Trophoblast cell (in vitro differentiated cells and primary cell): ENCODE data around the gene APOC4.

Experiments used
- DNase-seq, 2 donors: peaks; one replicate each; pipeline ENCODE4 v3.0.0-alpha.2; 2016
- H2AFZ ChIP-seq: 2 replicates; pipeline ENCODE4 v1.6.1; 2013; ENCODE audit warnings: low read length, moderate library complexity, mild to moderate bottlenecking; ENCODE audit not compliant: insufficient read depth, poor library complexity
- H2AK5ac ChIP-seq: 2 replicates; pipeline ENCODE4 v1.6.1; 2013; ENCODE audit warnings: mild to moderate bottlenecking, low read length
- H2BK120ac ChIP-seq: 2 replicates; pipeline ENCODE4 v1.6.1; 2013; ENCODE audit warnings: low read length, mild to moderate bottlenecking, moderate library complexity; ENCODE audit not compliant: insufficient read depth, poor library complexity
- H2BK12ac ChIP-seq: 2 replicates; pipeline ENCODE4 v1.6.1; 2013; ENCODE audit warnings: mild to moderate bottlenecking, low read length, moderate library complexity
- H2BK5ac ChIP-seq: 2 replicates; pipeline ENCODE4 v1.6.1; 2013; ENCODE audit warnings: low read length, low read depth, moderate library complexity, mild to moderate bottlenecking; ENCODE audit not compliant: poor library complexity
- H3K14ac ChIP-seq: 2 replicates; pipeline ENCODE4 v1.6.1; 2013; ENCODE audit warnings: mild to moderate bottlenecking, low read length
- H3K18ac ChIP-seq: 2 replicates; pipeline ENCODE4 v1.6.1; 2013; ENCODE audit warnings: mild to moderate bottlenecking, low read length
- H3K23ac ChIP-seq: 2 replicates; pipeline ENCODE4 v1.6.1; 2013; ENCODE audit warnings: low read length
- H3K27ac ChIP-seq: 2 replicates; pipeline ENCODE4 v1.5.1; 2013; ENCODE audit warnings: low read depth, mild to moderate bottlenecking, inconsistent platforms, low read length, moderate library complexity
- H3K27me3 ChIP-seq: 2 replicates; pipeline ENCODE4 v1.6.1; 2013; ENCODE audit warnings: inconsistent platforms, mild to moderate bottlenecking, low read length, moderate library complexity; ENCODE audit not compliant: insufficient read depth
- H3K36me3 ChIP-seq, 2 experiments: 1 replicate in 1 of 2; 2 replicates in 1 of 2; pipeline ENCODE4 v1.6.1; 2013; ENCODE audit warnings: low read length in 2 of 2, mild to moderate bottlenecking in 2 of 2, moderate library complexity in 1 of 2; ENCODE audit not compliant: insufficient read depth in 2 of 2, control insufficient read depth in 1 of 2
- H3K4ac ChIP-seq: 2 replicates; pipeline ENCODE4 v1.6.1; 2013; ENCODE audit warnings: low read depth, mild to moderate bottlenecking, low read length, moderate library complexity
- H3K4me1 ChIP-seq, 2 experiments: 1 replicate in 1 of 2; 2 replicates in 1 of 2; pipeline ENCODE4 v1.6.1; 2013; ENCODE audit warnings: low read length in 2 of 2, mild to moderate bottlenecking in 2 of 2, moderate library complexity in 1 of 2; ENCODE audit not compliant: insufficient read depth in 2 of 2, control insufficient read depth in 1 of 2
- H3K4me2 ChIP-seq: 2 replicates; pipeline ENCODE4 v1.6.1; 2013; ENCODE audit warnings: inconsistent platforms, mild to moderate bottlenecking, low read length, moderate library complexity
- H3K4me3 ChIP-seq: 2 replicates; pipeline ENCODE4 v1.5.1; 2013; ENCODE audit warnings: mild to moderate bottlenecking, low read depth, low read length, inconsistent platforms
- H3K79me1 ChIP-seq: one replicate; pipeline ENCODE4 v1.6.1; 2013; ENCODE audit warnings: low read length
- H3K79me2 ChIP-seq: 2 replicates; pipeline ENCODE4 v1.6.1; 2013; ENCODE audit warnings: low read length, mild to moderate bottlenecking; ENCODE audit not compliant: control insufficient read depth, insufficient read depth, poor library complexity
- H3K9ac ChIP-seq: 2 replicates; pipeline ENCODE4 v1.6.1; 2013; ENCODE audit warnings: mild to moderate bottlenecking, low read length
- H3K9me3 ChIP-seq: 2 replicates; pipeline ENCODE4 v1.6.1; 2013; ENCODE audit warnings: low read depth, mild to moderate bottlenecking, control low read depth, inconsistent platforms, low read length; ENCODE audit not compliant: insufficient read depth
- H4K12ac ChIP-seq: 2 replicates; pipeline ENCODE4 v1.6.1; 2013; ENCODE audit warnings: low read depth, mild to moderate bottlenecking, low read length, moderate library complexity
- H4K8ac ChIP-seq: 2 replicates; pipeline ENCODE4 v1.6.1; 2013; ENCODE audit warnings: low read depth, mild to moderate bottlenecking, low read length, moderate library complexity
- H4K91ac ChIP-seq: one replicate; pipeline ENCODE4 v1.6.1; 2013; ENCODE audit warnings: low read depth, mild to moderate bottlenecking, low read length, moderate library complexity
- WGBS: extraction: QIAGEN DNeasy Blood & Tissue Kit; methylation state at CpG from one replicate; pipeline ENCODE4 v1.1.7; 2013; ENCODE audit warnings: missing lambda C conversion rate; ENCODE audit not compliant: insufficient read length, insufficient coverage; ENCODE audit errors: extremely low coverage; 5-methylcytosine and 5-hydroxymethylcytosine counted together

The APOC4 gene

DNA sequence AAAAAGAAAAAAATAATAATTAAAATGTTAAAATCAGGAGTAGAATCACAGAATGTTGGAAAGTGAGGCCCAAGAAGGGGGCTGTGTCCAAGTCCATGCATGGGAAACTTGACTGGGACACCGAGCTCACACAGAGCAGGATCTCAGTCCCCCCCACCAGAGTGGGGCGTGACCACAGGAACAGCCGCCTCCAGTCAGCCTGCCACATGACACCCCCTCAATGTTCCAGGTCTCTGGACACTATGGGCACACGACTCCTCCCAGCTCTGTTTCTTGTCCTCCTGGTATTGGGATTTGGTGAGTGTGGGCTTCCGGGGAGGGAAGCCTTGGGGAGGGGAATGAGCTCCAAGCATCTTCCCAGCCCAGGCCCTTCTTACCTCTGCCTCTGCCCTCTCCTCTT lies 6.2 kb downstream of the APOC4 start:
- Histone ChIP-seq H3K36me3 (peaks cover 0 to 2% of the 10 kb centered on the region in 2 experiments), H3K18ac (no peak overlapping the region), H3K9me3 (no peaks in the 10 kb centered on the region), H4K12ac (no peak overlapping the region), H4K91ac (no peak overlapping the region), H2AFZ (no peak overlapping the region), H2AK5ac (no peak overlapping the region), H3K9ac (no peak overlapping the region), H2BK5ac (no peak overlapping the region), H3K4ac (no peak overlapping the region), H2BK120ac (no peak overlapping the region), H3K23ac (no peak overlapping the region), H3K4me3 (no peak overlapping the region), H3K27me3 (no peaks in the 10 kb centered on the region), H3K4me1 (peaks cover 2 to 3% of the 10 kb centered on the region in 2 experiments), H4K8ac (no peak overlapping the region), H3K4me2 (no peak overlapping the region), H3K79me1 (no peaks in the 10 kb centered on the region), H2BK12ac (no peak overlapping the region), H3K27ac (no peak overlapping the region), H3K79me2 (no peaks in the 10 kb centered on the region), H3K14ac (no peak overlapping the region)
- DNase-seq: no peak
- no CpG with 5 or more reads among the region's 5 CpGs for WGBS

DNA sequence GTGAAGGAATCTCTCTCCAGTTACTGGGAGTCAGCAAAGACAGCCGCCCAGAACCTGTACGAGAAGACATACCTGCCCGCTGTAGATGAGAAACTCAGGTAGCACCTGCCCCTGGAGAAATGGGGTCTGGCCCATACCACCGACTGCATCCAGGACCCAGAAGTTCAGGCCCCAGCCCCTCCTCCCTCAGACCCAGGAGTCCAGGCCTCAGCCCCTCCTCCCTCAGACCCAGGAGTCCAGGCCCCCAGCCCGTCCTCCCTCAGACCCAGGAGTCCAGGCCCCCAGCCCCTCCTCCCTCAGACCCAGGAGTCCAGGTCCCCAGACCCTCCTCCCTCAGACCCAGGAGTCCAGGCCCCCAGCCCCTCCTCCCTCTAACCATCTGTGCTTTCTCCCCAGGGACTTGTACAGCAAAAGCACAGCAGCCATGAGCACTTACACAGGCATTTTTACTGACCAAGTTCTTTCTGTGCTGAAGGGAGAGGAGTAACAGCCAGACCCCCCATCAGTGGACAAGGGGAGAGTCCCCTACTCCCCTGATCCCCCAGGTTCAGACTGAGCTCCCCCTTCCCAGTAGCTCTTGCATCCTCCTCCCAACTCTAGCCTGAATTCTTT lies 6.8 kb downstream of the APOC4 start:
- DNase-seq: no peak
- Histone ChIP-seq H2BK5ac (no peak overlapping the region), H4K12ac (no peak overlapping the region)

GRCh38 chr19:44949550-44949949 lies 7.5 kb downstream of the APOC4 start:
- no peak overlapping the region for H2BK5ac ChIP-seq
- H4K91ac ChIP-seq: no peak overlapping the region
- no peak overlapping the region for H3K27ac ChIP-seq
- no peak overlapping the region for H3K4me3 ChIP-seq
- H3K9ac ChIP-seq: no peak overlapping the region
- no peak overlapping the region for H4K8ac ChIP-seq
- no peaks in the 10 kb centered on the region for H3K27me3 ChIP-seq
- H2BK12ac ChIP-seq: no peak overlapping the region
- no peak overlapping the region for H3K18ac ChIP-seq
- H3K36me3 ChIP-seq: peaks cover 0 to 2% of the 10 kb centered on the region in 2 experiments
- H3K4me2 ChIP-seq: no peak overlapping the region
- no peaks in the 10 kb centered on the region for H3K9me3 ChIP-seq
- H3K14ac ChIP-seq: no peak overlapping the region
- H3K4me1 ChIP-seq: peaks cover 2 to 6% of the 10 kb centered on the region in 2 experiments
- no peak overlapping the region for H2AK5ac ChIP-seq
- peaks cover 1% of the 10 kb centered on the region for H3K79me1 ChIP-seq
- DNase-seq: no peak
- WGBS: no CpG with 5 or more reads among the region's 9 CpGs
- no peak overlapping the region for H3K23ac ChIP-seq
- H4K12ac ChIP-seq: no peak overlapping the region
- H3K4ac ChIP-seq: no peak overlapping the region
- peaks cover 2% of the 10 kb centered on the region for H3K79me2 ChIP-seq
- no peak overlapping the region for H2AFZ ChIP-seq
- H2BK120ac ChIP-seq: no peak overlapping the region

More for the DNA sequence above, 6.8 kb downstream of the APOC4 start:
- Histone ChIP-seq H3K4me2 (no peak overlapping the region), H3K27ac (no peak overlapping the region), H4K91ac (no peak overlapping the region), H3K27me3 (no peaks in the 10 kb centered on the region), H3K9ac (no peak overlapping the region), H3K23ac (no peak overlapping the region), H3K18ac (no peak overlapping the region), H3K4ac (no peak overlapping the region), H3K79me2 (no peaks in the 10 kb centered on the region), H2AK5ac (no peak overlapping the region), H2AFZ (no peak overlapping the region), H3K79me1 (no peaks in the 10 kb centered on the region), H4K8ac (no peak overlapping the region), H3K4me3 (no peak overlapping the region), H3K4me1 (peaks cover 2 to 3% of the 10 kb centered on the region in 2 experiments), H2BK120ac (no peak overlapping the region), H3K36me3 (peaks cover 0 to 2% of the 10 kb centered on the region in 2 experiments), H3K9me3 (no peaks in the 10 kb centered on the region), H2BK12ac (no peak overlapping the region), H3K14ac (no peak overlapping the region)
- WGBS: no CpG with 5 or more reads among the region's 5 CpGs

DNA sequence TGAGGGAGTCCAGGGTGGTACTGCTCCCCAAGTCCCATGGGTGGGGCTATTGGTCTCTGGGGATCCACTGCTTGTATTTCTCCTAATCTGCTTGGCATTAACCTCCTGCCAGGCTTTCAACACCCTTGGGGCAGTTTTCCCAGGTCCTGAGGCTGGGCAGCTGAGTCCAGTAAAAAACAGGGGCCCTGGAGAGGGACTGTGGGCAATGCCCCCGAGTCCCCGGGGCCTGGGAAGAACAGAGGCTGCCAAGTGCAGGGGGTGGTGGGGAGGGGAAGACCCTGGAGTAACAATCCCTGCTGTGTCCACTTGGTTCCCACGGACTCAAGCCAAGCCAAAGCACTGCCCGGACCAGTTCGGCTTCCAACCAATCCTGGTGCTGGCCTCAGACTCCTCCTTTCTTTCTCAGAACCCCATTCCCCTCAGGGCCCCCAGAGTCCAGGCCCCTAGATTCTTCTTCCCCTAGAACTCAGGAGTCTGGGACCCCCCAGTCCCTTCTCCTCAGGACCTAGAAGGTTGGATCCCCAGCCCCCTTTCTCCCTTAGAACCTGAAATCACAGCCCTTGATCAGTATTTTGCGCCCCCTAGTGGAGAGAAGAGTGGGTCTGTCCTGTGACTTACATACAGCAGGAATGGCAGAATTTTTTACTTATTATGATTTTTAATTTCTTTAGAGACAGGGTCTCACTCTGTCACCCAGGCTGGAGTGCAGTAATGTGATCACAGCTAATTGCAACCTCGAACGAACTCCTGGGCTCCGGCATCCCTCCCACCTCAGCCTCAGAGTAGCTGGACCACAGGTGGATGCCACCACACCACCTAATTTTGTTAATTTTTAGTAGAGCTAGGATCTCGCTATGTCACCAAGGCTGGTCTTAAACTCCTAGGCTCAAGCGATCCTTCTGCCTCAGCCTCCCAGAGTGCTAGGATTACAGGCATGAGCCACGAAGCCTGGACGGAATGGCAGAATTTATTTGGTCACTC lies 9.4 kb downstream of the APOC4 start:
- no peak overlapping the region for H3K23ac ChIP-seq
- peak overlapping the region; percentile 56 for H2AFZ ChIP-seq
- H3K27me3 ChIP-seq: no peaks in the 10 kb centered on the region
- no peak overlapping the region for H3K27ac ChIP-seq
- H3K9me3 ChIP-seq: no peaks in the 10 kb centered on the region
- H3K14ac ChIP-seq: no peak overlapping the region
- H3K79me1 ChIP-seq: peaks cover 11% of the 10 kb centered on the region
- no peak overlapping the region for H3K4me2 ChIP-seq
- no CpG with 5 or more reads among the region's 13 CpGs for WGBS
- H4K12ac ChIP-seq: no peak overlapping the region
- peaks cover 8 to 13% of the 10 kb centered on the region in 2 experiments for H3K4me1 ChIP-seq
- no peak overlapping the region for H2BK12ac ChIP-seq
- peak overlapping the region; percentile 44 for H3K18ac ChIP-seq
- H3K4ac ChIP-seq: no peak overlapping the region
- peak overlapping the region; percentile 43 for H4K91ac ChIP-seq
- no peak overlapping the region for H3K4me3 ChIP-seq
- peak overlapping the region; percentile 69 for H4K8ac ChIP-seq
- peaks cover 0 to 2% of the 10 kb centered on the region in 2 experiments for H3K36me3 ChIP-seq
- no peak overlapping the region for H2BK120ac ChIP-seq
- peaks cover 15% of the 10 kb centered on the region for H3K79me2 ChIP-seq
- H2BK5ac ChIP-seq: no peak overlapping the region
- H3K9ac ChIP-seq: peak overlapping the region; percentile 57
- peak overlapping the region; percentile 47 for H2AK5ac ChIP-seq
- DNase-seq: peak; percentile 48 to 91
